K562 (cell line): ENCODE measurements around the gene URM1. TPM values are rescaled to one million over a fixed set of nuclear protein-coding genes. Genes with fewer than 3 reads are reported as not detected.

Source experiments
- ATF6 ChIP-seq: sonication (generic); formaldehyde crosslinking; IDR thresholded peaks from 2 replicates; pipeline ENCODE4 v1.4.0; 2020; ENCODE audit warnings: mild to moderate bottlenecking, missing genetic modification reagents
- DMBX1 ChIP-seq: fragments of 250-450 bp; sonication (Bioruptor Pico); IDR thresholded peaks from 2 replicates; pipeline ENCODE4 v1.8.0; 2022; ENCODE audit warnings: inconsistent platforms, mild to moderate bottlenecking, moderate library complexity, borderline replicate concordance
- GABPB2 ChIP-seq: fragments of 250-450 bp; sonication (Bioruptor Pico); conservative IDR thresholded peaks from 2 replicates; pipeline ENCODE4 v1.5.1; 2021; ENCODE audit warnings: mild to moderate bottlenecking
- HOXB6 ChIP-seq: fragments of 250-450 bp; sonication (Bioruptor Pico); IDR thresholded peaks from 2 replicates; pipeline ENCODE4 v1.5.1; 2022; ENCODE audit warnings: mild to moderate bottlenecking, borderline replicate concordance
- JUND ChIP-seq, 2 experiments: IDR thresholded peaks; 2 replicates in 1 of 2; 3 replicates in 1 of 2; pipeline ENCODE4 v1.6.1; 2011; ENCODE audit warnings: borderline replicate concordance in 2 of 2, low read depth in 2 of 2, low read length in 2 of 2, improper control_type of control experiment in 1 of 2, missing biosample characterization in 1 of 2, missing genetic modification characterization in 1 of 2, missing genetic modification reagents in 1 of 2
- KLF16 ChIP-seq: IDR thresholded peaks from 2 replicates; pipeline ENCODE4 v1.6.1; 2016; ENCODE audit warnings: antibody characterized with exemption
- MAFF ChIP-seq: IDR thresholded peaks from 2 replicates; pipeline ENCODE4 v1.6.1; 2012; ENCODE audit warnings: low read length, improper control_type of control experiment
- MAFK ChIP-seq: IDR thresholded peaks from 2 replicates; pipeline ENCODE4 v1.6.1; 2011; ENCODE audit warnings: low read length, improper control_type of control experiment
- MIER1 ChIP-seq: fragments of 450-650 bp; IDR thresholded peaks from 2 replicates; pipeline ENCODE4 v1.6.1; 2016; ENCODE audit warnings: antibody characterized with exemption, mild to moderate bottlenecking, low read depth
- MXI1 ChIP-seq: IDR thresholded peaks from 2 replicates; pipeline ENCODE4 v1.6.1; 2011; ENCODE audit warnings: low read depth, mild to moderate bottlenecking, improper control_type of control experiment, low read length
- NR2F6 ChIP-seq: fragments of 450-650 bp; formaldehyde crosslinking; IDR thresholded peaks from 2 replicates; pipeline ENCODE4 v1.4.0; 2020; ENCODE audit warnings: mild to moderate bottlenecking
- POLR2AphosphoS2 ChIP-seq: IDR thresholded peaks from 2 replicates; pipeline ENCODE4 v1.6.1; 2012; ENCODE audit warnings: low read length, improper control_type of control experiment
- RNF219 ChIP-seq: fragments of 250-450 bp; sonication (Bioruptor Pico); IDR thresholded peaks from 2 replicates; pipeline ENCODE4 v1.5.0; 2022; ENCODE audit warnings: mild to moderate bottlenecking
- SAP30 ChIP-seq: fragments of 200-600 bp; sonication (generic); IDR thresholded peaks from 2 replicates; pipeline ENCODE4 v1.6.1; 2012; ENCODE audit warnings: borderline replicate concordance, low read depth, mild to moderate bottlenecking, moderate library complexity, low read length, control low read depth, inconsistent platforms; ENCODE audit not compliant: insufficient read depth, poor library complexity, severe bottlenecking
- TBP ChIP-seq: optimal IDR thresholded peaks from 2 replicates; pipeline ENCODE3; 2011; ENCODE audit warnings: low read depth, low read length, improper control_type of control experiment
- ZBTB26 ChIP-seq: fragments of 450-650 bp; formaldehyde crosslinking; IDR thresholded peaks from 2 replicates; pipeline ENCODE4 v1.4.0; 2022; ENCODE audit warnings: missing genetic modification characterization
- ZFP36 ChIP-seq: fragments of 150-350 bp; IDR thresholded peaks from 2 replicates; pipeline ENCODE4 v1.6.1; 2018; ENCODE audit warnings: low read length, low read depth; ENCODE audit not compliant: partially characterized antibody
- ZNF274 ChIP-seq: IDR thresholded peaks from 2 replicates; pipeline ENCODE4 v1.6.1; 2011; ENCODE audit warnings: low read depth, mild to moderate bottlenecking, low read length, moderate library complexity, borderline replicate concordance
- ZNF384 ChIP-seq: IDR thresholded peaks from 2 replicates; pipeline ENCODE4 v1.6.1; 2012; ENCODE audit warnings: low read depth, low read length, improper control_type of control experiment
- polyA plus RNA-seq, 8 experiments: library from polyadenylated mRNA; depleted of rRNA in 4 of 8; stranded (reverse) in 5 of 8; unstranded in 3 of 8; fragments of >200 nt; fragmentation: Nextera tagmentation in 2 of 8; fragmentation: Illumina TruSeq in 1 of 8; extraction: Ambion mirVana in 2 of 8; extraction: Trizol in 1 of 8; gene quantifications; 2 replicates each; pipeline versions ENCODE4 v1.2.1 to v1.2.3, GENCODE V29; 2011 to 2014; ENCODE audit warnings: inconsistent platforms in 1 of 8, missing spikeins in 1 of 8
- total RNA-seq, 7 experiments: library from RNA; depleted of rRNA in 6 of 7; stranded (reverse); fragments of >200 nt in 6 of 7; fragmentation: Illumina TruSeq in 2 of 7; extraction: Trizol in 2 of 7; gene quantifications; 2 replicates each; pipeline versions ENCODE4 v1.2.1 to v1.2.3, GENCODE V29; 2011 to 2021; ENCODE audit warnings: low replicate concordance in 1 of 7
- TF ChIP-seq, protein P1 (sequence below): fragments of 250-450 bp; sonication (Bioruptor Pico); IDR thresholded peaks from 2 replicates; pipeline ENCODE4 v1.9.0; 2021; ENCODE audit warnings: mild to moderate bottlenecking

URM1 gene
- total and polyA plus RNA-seq, 9 of the 15 experiments (the other 6 are each of a cell fraction or from before 2014, with no cell fraction given) = 10.1 to 88.9 (median 53.3) TPM

DNA sequence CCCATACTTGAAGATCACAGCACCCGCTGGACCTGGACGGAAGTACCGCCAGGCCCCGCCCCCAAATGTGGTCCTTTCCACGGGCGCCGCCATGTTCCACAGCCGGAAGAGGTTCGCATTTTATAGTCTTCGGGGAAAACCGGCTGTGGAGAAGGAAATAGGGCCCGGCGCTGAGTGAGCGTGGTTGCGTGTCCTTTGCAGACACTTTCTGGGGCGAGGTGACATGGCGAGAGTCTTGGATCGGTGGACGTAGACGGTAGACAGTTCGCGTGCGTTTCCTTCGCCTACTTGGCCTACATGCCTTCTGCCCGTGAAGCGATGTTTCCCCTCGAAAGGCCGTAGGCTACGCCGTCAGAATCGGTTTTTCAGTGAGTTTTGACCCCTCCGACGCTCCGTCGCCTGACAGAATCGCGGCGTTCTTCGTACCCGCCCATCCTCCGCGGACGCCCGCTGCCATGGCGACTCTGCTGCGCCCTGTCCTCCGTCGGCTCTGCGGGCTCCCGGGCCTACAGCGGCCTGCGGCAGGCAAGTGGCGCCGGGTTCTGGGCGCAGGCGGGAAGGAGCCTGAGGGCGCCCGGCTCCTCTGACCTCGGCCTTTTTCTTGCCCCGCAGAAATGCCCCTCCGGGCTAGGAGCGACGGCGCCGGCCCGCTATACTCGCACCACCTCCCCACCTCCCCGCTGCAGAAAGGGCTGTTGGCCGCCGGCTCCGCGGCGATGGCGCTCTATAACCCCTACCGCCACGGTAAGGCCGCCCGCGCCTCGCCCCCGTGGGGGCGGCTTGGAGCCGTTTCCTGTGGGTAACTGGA, 48.6 kb upstream of the URM1 start, which contains the start of the genes COQ4 and TRUB2 (continued):
- peak; percentile 80 for TF ChIP-seq DMBX1 (CRISPR knock-in tag)
- peak; percentile 71; the same call in 1 of the 2 replicates for TF ChIP-seq GABPB2
- peak; percentile 87 for TF ChIP-seq JUND (IDR thresholded peaks at IDR 0.05; ENCODE audit: borderline replicate concordance, low read depth, low read length)
- peak; percentile 90; the same call in 2 of the 3 replicates for TF ChIP-seq JUND (tag; IDR thresholded peaks at IDR 0.05; ENCODE audit: borderline replicate concordance, low read depth, low read length)
- TF ChIP-seq NR2F6 (CRISPR knock-in tag) = peak; percentile 91; the same call in 1 of the 2 replicates
- TF ChIP-seq, protein P1, sequence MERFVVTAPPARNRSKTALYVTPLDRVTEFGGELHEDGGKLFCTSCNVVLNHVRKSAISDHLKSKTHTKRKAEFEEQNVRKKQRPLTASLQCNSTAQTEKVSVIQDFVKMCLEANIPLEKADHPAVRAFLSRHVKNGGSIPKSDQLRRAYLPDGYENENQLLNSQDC = peak; percentile 21
- TF ChIP-seq MAFK = peak; percentile 52
- no peak for TF ChIP-seq MIER1
- peak; percentile 90; the same call in 1 of the 2 replicates for TF ChIP-seq ZBTB26 (CRISPR knock-in tag)
- TF ChIP-seq MAFF = peak; percentile 35
- TF ChIP-seq ZNF274 = no peak; the same call in 1 of the 2 replicates
- no peak for TF ChIP-seq KLF16
- no peak for TF ChIP-seq RNF219
- TF ChIP-seq POLR2AphosphoS2 = peak; percentile 74; the same call in 1 of the 2 replicates
- TF ChIP-seq TBP = peak; percentile 95
- peak; percentile 98 for TF ChIP-seq SAP30
- TF ChIP-seq HOXB6 (CRISPR knock-in tag) = no peak; the same call in 1 of the 2 replicates
- no peak for TF ChIP-seq ATF6 (CRISPR knock-in tag)
- 0 out of 2 replicates have a peak, but pooled peaks have one; percentile 2 for TF ChIP-seq ZNF384
- TF ChIP-seq MXI1 = peak; percentile 100
- peak; percentile 56 for TF ChIP-seq ZFP36
